Testis (tissue), 3 donors: ENCODE results near the gene ACSL6. TPM values are rescaled to one million over a fixed set of nuclear protein-coding genes. Genes with fewer than 3 reads are reported as not detected.
A peak's percentile ranks its signal among the peaks of the same experiment; 100 is the strongest.

Experiments
- DNase-seq: peaks from one replicate; pipeline ENCODE4 v3.0.0-alpha.2; 2019
- H3K27ac ChIP-seq, 2 donors: fragments of 200-600 bp; sonication (generic); one replicate each; pipeline ENCODE4 v1.5.1; 2019
- H3K27me3 ChIP-seq: fragments of 200-600 bp; sonication (generic); one replicate; pipeline ENCODE4 v1.5.1; 2019
- H3K36me3 ChIP-seq: fragments of 200-600 bp; sonication (generic); one replicate; pipeline ENCODE4 v1.5.1; 2017; ENCODE audit warnings: low read depth; ENCODE audit errors: missing control alignments
- H3K4me1 ChIP-seq: fragments of 200-600 bp; sonication (generic); one replicate; pipeline ENCODE4 v1.5.1; 2019
- H3K4me3 ChIP-seq, 2 donors: fragments of 200-600 bp; sonication (generic); one replicate each; pipeline ENCODE4 v1.5.1; 2017 to 2019
- H3K9me3 ChIP-seq: fragments of 200-600 bp; sonication (generic); one replicate; pipeline ENCODE4 v1.5.1; 2017
- CTCF ChIP-seq, 3 experiments: fragments of 450-650 bp in 2 of 3; fragments of 200-600 bp in 1 of 3; sonication (generic) in 1 of 3; IDR thresholded peaks; one replicate each; pipeline ENCODE4 v1.5.1; 2016 to 2019; ENCODE audit warnings: antibody characterized with exemption in 3 of 3, mild to moderate bottlenecking in 2 of 3, moderate library complexity in 1 of 3
- POLR2A ChIP-seq: fragments of 450-650 bp; IDR thresholded peaks from one replicate; pipeline ENCODE4 v1.6.1; 2017; ENCODE audit warnings: antibody characterized with exemption, mild to moderate bottlenecking, moderate library complexity
- WGBS, 2 donors: methylation state at CpG; one replicate each; pipeline ENCODE4 v1.1.5; 2018; 5-methylcytosine and 5-hydroxymethylcytosine counted together
- intact Hi-C: fragments of 100-400 bp; cut with DNase I; formaldehyde crosslinking; loops from one replicate; pipeline ENCODE4 v1.15.1; 2023; ENCODE audit warnings: low total_unique reads
- polyA plus RNA-seq: library from polyadenylated mRNA; stranded (reverse); fragments of 350-450 nt; fragmentation: Illumina TruSeq; extraction: RNeasy Lipid Tissue Mini Kit (QIAGEN cat#74804); gene quantifications from one replicate; pipeline ENCODE4 v1.2.3, GENCODE V29; 2014; ENCODE audit warnings: low read depth, low replicate concordance; ENCODE audit not compliant: insufficient read depth
- total RNA-seq, 2 donors: library from RNA; depleted of rRNA; stranded (reverse); fragments of >200 nt; gene quantifications; one replicate each; pipeline ENCODE4 v1.2.3, GENCODE V29; 2016

Gene ACSL6
- total and polyA plus RNA-seq, 3 donors from 2014 or later: 38.5 to 98.7 (median 44.9) TPM

GRCh38 chr5:132022737-132023136, 11.3 kb upstream of the ACSL6 start:
- no peak for DNase-seq
- 60 to 65% methylated on average over 2 of the region's 2 CpGs for WGBS, 2 donors
- no peak overlapping the region for H3K27ac ChIP-seq
- H3K4me3 ChIP-seq: no peak overlapping the region
- H3K27me3 ChIP-seq: no peaks in the 10 kb centered on the region
- no peaks in the 10 kb centered on the region for H3K9me3 ChIP-seq
- intact Hi-C loops: no loop called here
- TF ChIP-seq POLR2A: no peak
- TF ChIP-seq CTCF (IDR thresholded peaks at IDR 0.05): no peak
- H3K36me3 ChIP-seq: no peaks in the 10 kb centered on the region
- no peaks in the 10 kb centered on the region for H3K4me1 ChIP-seq

- intact Hi-C loops: no loop called here
- H3K4me3 ChIP-seq: no peak overlapping the region
- no peak for TF ChIP-seq CTCF (IDR thresholded peaks at IDR 0.05)
- no peak for TF ChIP-seq POLR2A
Observed at GRCh38 chr5:132021654-132022053, 10.2 kb upstream of the ACSL6 start.

GRCh38 chr5:132020568-132021339, 9.3 kb upstream of the ACSL6 start:
- 83 to 87% methylated on average over 6 of the region's 6 CpGs for WGBS, 2 donors
- Histone ChIP-seq H3K9me3 (no peaks in the 10 kb centered on the region), H3K4me3 (no peak overlapping the region), H3K4me1 (no peaks in the 10 kb centered on the region), H3K27ac (no peak overlapping the region), H3K36me3 (no peaks in the 10 kb centered on the region), H3K27me3 (no peaks in the 10 kb centered on the region)
- DNase-seq: no peak
- intact Hi-C loops: no loop called here
- no peak for TF ChIP-seq CTCF (IDR thresholded peaks at IDR 0.05)
- no peak for TF ChIP-seq POLR2A

More at GRCh38 chr5:132021654-132022053, 10.2 kb upstream of the ACSL6 start:
- Histone ChIP-seq H3K27me3 (no peaks in the 10 kb centered on the region), H3K27ac (no peak overlapping the region), H3K9me3 (no peaks in the 10 kb centered on the region), H3K4me1 (no peaks in the 10 kb centered on the region), H3K36me3 (no peaks in the 10 kb centered on the region)
- DNase-seq: no peak
- WGBS, 2 donors: 81 to 86% methylated on average over 2 of the region's 2 CpGs

- no peaks in the 10 kb centered on the region for H3K36me3 ChIP-seq
- 82 to 85% methylated on average over 6 of the region's 6 CpGs for WGBS, 2 donors
- no peak overlapping the region for H3K4me3 ChIP-seq
- H3K9me3 ChIP-seq: no peaks in the 10 kb centered on the region
- no peaks in the 10 kb centered on the region for H3K4me1 ChIP-seq
- peak; percentile 7 for DNase-seq
- TF ChIP-seq CTCF (IDR thresholded peaks at IDR 0.05) (no peak), POLR2A (no peak)
- intact Hi-C loops: no loop called here
- no peaks in the 10 kb centered on the region for H3K27me3 ChIP-seq
- H3K27ac ChIP-seq: no peak overlapping the region
Observed at GRCh38 chr5:132019857-132020555, 8.5 kb upstream of the ACSL6 start.
